K562 (cell line): Measurements from ENCODE around the gene BCAR3. TPM values are rescaled to one million over a fixed set of nuclear protein-coding genes. Genes with fewer than 3 reads are reported as not detected.

Experiments
- ATAC-seq: fragments of 200-7000 bp; cut with Tn5 transposase; 3 replicates; pipeline ENCODE4 v1.9.1; 2020; ENCODE audit warnings: moderate library complexity
- BruUV-seq: library from RNA; stranded (reverse); fragments of 400-500 nt; replicated peaks from 2 replicates; lab custom pipeline; 2021; lab: Mats Ljungman, UMichigan
- CTCF ChIA-PET: fragments of 300-600 bp; formaldehyde crosslinking; extraction: SDS; loops from one replicate; lab custom pipeline; 2021; ENCODE audit warnings: low intra/inter-chr PET ratio; lab: Yijun Ruan, JAX
- POLR2A ChIA-PET: fragments of 300-600, 350-650 bp; sonication (Branson Sonifier 250); formaldehyde crosslinking; extraction: SDS; loops from one replicate; lab custom pipeline; 2021; ENCODE audit warnings: antibody characterized with exemption, inconsistent platforms; lab: Yijun Ruan, JAX
- DNase-seq, 4 experiments: peaks; one replicate each; pipeline versions ENCODE4 v3.0.0 to v3.0.0-alpha.2; 2011 to 2018; ENCODE audit warnings: low spot score in 3 of 4, mixed read lengths in 3 of 4; ENCODE audit errors: extremely low read depth in 1 of 4
- FAIRE-seq: peaks from 2 replicates; lab custom pipeline; 2011; peaks lifted over from hg19 to GRCh38; lab: Jason Lieb, UNC
- H2AFZ ChIP-seq: 2 replicates; pipeline ENCODE4 v1.6.0; 2011; ENCODE audit warnings: low read depth, low read length, control low read depth, inconsistent platforms
- H3K27ac ChIP-seq: fragments of 200-600 bp; 3 replicates; pipeline ENCODE4 v1.8.0; 2011; ENCODE audit warnings: low read depth, mild to moderate bottlenecking, control low read depth, inconsistent platforms, low read length, moderate library complexity, mixed read lengths; ENCODE audit errors: extremely low read depth
- H3K27me3 ChIP-seq, 2 experiments: fragments of 300-600 bp in 1 of 2; 2 replicates in 1 of 2; 3 replicates in 1 of 2; pipeline versions ENCODE4 v1.6.0 to v1.8.0; 2011; ENCODE audit warnings: inconsistent platforms in 2 of 2, low read length in 2 of 2, mild to moderate bottlenecking in 1 of 2, mixed read lengths in 1 of 2, moderate library complexity in 1 of 2; ENCODE audit not compliant: control insufficient read depth in 2 of 2, insufficient read depth in 2 of 2
- H3K36me3 ChIP-seq: fragments of 300-600 bp; 3 replicates; pipeline ENCODE4 v1.8.0; 2011; ENCODE audit warnings: mild to moderate bottlenecking, low read length, inconsistent platforms; ENCODE audit not compliant: control insufficient read depth, insufficient read depth
- H3K4me1 ChIP-seq, 2 experiments: fragments of 200-600 bp in 1 of 2; replicated peaks in 1 of 2; 2 replicates in 1 of 2; 3 replicates in 1 of 2; pipeline versions ENCODE4 v1.5.1 to v1.8.0; 2011; ENCODE audit warnings: inconsistent platforms in 2 of 2, low read length in 2 of 2, mild to moderate bottlenecking in 1 of 2, mixed read lengths in 1 of 2, moderate library complexity in 1 of 2; ENCODE audit not compliant: control insufficient read depth in 2 of 2, insufficient read depth in 2 of 2
- H3K4me2 ChIP-seq: 2 replicates; pipeline ENCODE4 v1.6.1; 2011; ENCODE audit warnings: low read length, control low read depth, inconsistent platforms, mixed read lengths; ENCODE audit not compliant: insufficient read depth
- H3K4me3 ChIP-seq: fragments of 200-600 bp; sonication (generic), shearing (Covaris generic); 2 replicates; pipeline ENCODE4 v1.5.1; 2016; ENCODE audit warnings: control low read depth, inconsistent platforms
- H3K79me2 ChIP-seq: fragments of 200-600 bp; 3 replicates; pipeline ENCODE4 v1.8.0; 2011; ENCODE audit warnings: low read length, inconsistent platforms; ENCODE audit not compliant: control insufficient read depth, insufficient read depth
- H3K9ac ChIP-seq, 2 experiments: 2 replicates each; pipeline versions ENCODE4 v1.6.0 to v1.6.1; 2011; ENCODE audit warnings: low read depth in 2 of 2, low read length in 2 of 2, control low read depth in 1 of 2, inconsistent platforms in 1 of 2, mild to moderate bottlenecking in 1 of 2, mixed read lengths in 1 of 2; ENCODE audit not compliant: insufficient read depth in 1 of 2
- H3K9me1 ChIP-seq: one replicate; pipeline ENCODE4 v1.6.0; 2011; ENCODE audit warnings: inconsistent platforms, mild to moderate bottlenecking, low read length, moderate library complexity; ENCODE audit not compliant: control insufficient read depth, insufficient read depth
- H3K9me3 ChIP-seq: replicated peaks from 2 replicates; pipeline ENCODE4 v1.5.1; 2011; ENCODE audit warnings: low read depth, low read length, inconsistent platforms; ENCODE audit not compliant: control insufficient read depth, insufficient read depth
- H4K20me1 ChIP-seq: replicated peaks from 2 replicates; pipeline ENCODE4 v1.6.1; 2011; ENCODE audit warnings: low read length, inconsistent platforms, mixed read lengths; ENCODE audit not compliant: control insufficient read depth, insufficient read depth
- BACH1 ChIP-seq: fragments of 200-800 bp; sonication (Bioruptor generic); IDR thresholded peaks from 2 replicates; pipeline ENCODE4 v1.6.1; 2016; ENCODE audit warnings: missing genetic modification characterization, missing compliant biosample characterization
- KLF10 ChIP-seq: fragments of 250-450 bp; sonication (Bioruptor Pico); IDR thresholded peaks from 2 replicates; pipeline ENCODE4 v1.6.1; 2021; ENCODE audit warnings: matching md5 sums
- MAZ ChIP-seq, 2 experiments: fragments of 450-650 bp in 1 of 2; sonication (generic) in 1 of 2; formaldehyde crosslinking; IDR thresholded peaks in 1 of 2; conservative IDR thresholded peaks in 1 of 2; 2 replicates each; pipeline versions ENCODE4 v1.4.0 to v1.5.0; 2020; ENCODE audit warnings: mild to moderate bottlenecking in 1 of 2, missing genetic modification reagents in 1 of 2
- MEF2D ChIP-seq: conservative IDR thresholded peaks from 2 replicates; pipeline ENCODE4 v1.6.1; 2016; ENCODE audit warnings: low read depth, missing genetic modification characterization, missing compliant biosample characterization
- NR2C1 ChIP-seq, 2 experiments: fragments of 450-650 bp; IDR thresholded peaks; 2 replicates each; pipeline ENCODE4 v1.6.1; 2017; ENCODE audit warnings: mild to moderate bottlenecking in 2 of 2, antibody characterized with exemption in 1 of 2, inconsistent platforms in 1 of 2, missing compliant biosample characterization in 1 of 2, missing genetic modification characterization in 1 of 2
- RBM17 ChIP-seq: fragments of 200-400 bp; formaldehyde crosslinking; IDR thresholded peaks from 2 replicates; pipeline ENCODE4 v1.6.1; 2017; ENCODE audit warnings: low read depth, mild to moderate bottlenecking, low read length, borderline replicate concordance
- ZNF197 ChIP-seq: fragments of 200-800 bp; sonication (Bioruptor generic); IDR thresholded peaks from 2 replicates; pipeline ENCODE4 v1.6.1; 2016; ENCODE audit warnings: low read depth, missing genetic modification characterization, missing compliant biosample characterization
- WGBS: fragments of 100-300 bp; shearing (Covaris generic); methylation state at CpG from one replicate; pipeline ENCODE4 v1.1.6; 2016; ENCODE audit warnings: low coverage, mixed read lengths; ENCODE audit not compliant: insufficient coverage; ENCODE audit errors: missing lambda C conversion rate; 5-methylcytosine and 5-hydroxymethylcytosine counted together
- in situ Hi-C: fragments of 300-500 bp; cut with MboI; formaldehyde crosslinking; loops from 4 replicates; pipeline ENCODE4 v1.15.0; 2018; ENCODE audit warnings: inconsistent platforms, mixed read lengths
- intact Hi-C: fragments of 100-400 bp; cut with micrococcal nuclease; formaldehyde crosslinking; loops from 2 replicates; pipeline ENCODE4 v1.14.2; 2022
- polyA plus RNA-seq, 8 experiments: library from polyadenylated mRNA; depleted of rRNA in 4 of 8; stranded (reverse) in 5 of 8; unstranded in 3 of 8; fragments of >200 nt; fragmentation: Nextera tagmentation in 2 of 8; fragmentation: Illumina TruSeq in 1 of 8; extraction: Ambion mirVana in 2 of 8; extraction: Trizol in 1 of 8; gene quantifications; 2 replicates each; pipeline versions ENCODE4 v1.2.1 to v1.2.3, GENCODE V29; 2011 to 2014; ENCODE audit warnings: inconsistent platforms in 1 of 8, missing spikeins in 1 of 8
- total RNA-seq, 7 experiments: library from RNA; depleted of rRNA in 6 of 7; stranded (reverse); fragments of >200 nt in 6 of 7; fragmentation: Illumina TruSeq in 2 of 7; extraction: Trizol in 2 of 7; gene quantifications; 2 replicates each; pipeline versions ENCODE4 v1.2.1 to v1.2.3, GENCODE V29; 2011 to 2021; ENCODE audit warnings: low replicate concordance in 1 of 7
- TF ChIP-seq, protein P1 (sequence below): fragments of 250-450 bp; sonication (Bioruptor Pico); IDR thresholded peaks from 2 replicates; pipeline ENCODE4 v1.8.0; 2021; ENCODE audit warnings: borderline replicate concordance, mild to moderate bottlenecking, moderate library complexity; ENCODE audit not compliant: poor library complexity, severe bottlenecking

Gene BCAR3
- total and polyA plus RNA-seq, 9 of the 15 experiments (the other 6 are each of a cell fraction or from before 2014, with no cell fraction given), result 1.8 to 6.3 (median 3.8) TPM

GRCh38 chr1:93730621-93731020 is 49.0 kb upstream of the BCAR3 start:
- no peak for DNase-seq
- H4K20me1 ChIP-seq, result 0 out of 2 replicates have a peak, but pooled peaks cover 4% of the 10 kb centered on the region
- no peaks in the 10 kb centered on the region for H3K36me3 ChIP-seq
- H3K9me1 ChIP-seq, result no peaks in the 10 kb centered on the region
- no peaks in the 10 kb centered on the region for H3K79me2 ChIP-seq
- H2AFZ ChIP-seq, result no peak overlapping the region
- ATAC-seq, result no peak
- no peaks in the 10 kb centered on the region for H3K4me1 ChIP-seq
- no peak for FAIRE-seq
- BruUV-seq, result no TSS peak
- CTCF ChIA-PET, result no interaction called here
- no peaks in the 10 kb centered on the region for H3K9me3 ChIP-seq
- POLR2A ChIA-PET, result no interaction called here
- WGBS, result 7% methylated on average over 2 of the region's 2 CpGs
- H3K4me3 ChIP-seq, result no peak overlapping the region
- H3K4me2 ChIP-seq, result no peak overlapping the region
- H3K27ac ChIP-seq, result no peak overlapping the region
- no peak for TF ChIP-seq ZNF197 (CRISPR knock-in tag)
- no peak for TF ChIP-seq MAZ (CRISPR knock-in tag; conservative IDR thresholded peaks at IDR 0.05 in 1 of 2, IDR thresholded peaks at IDR 0.05 in 1 of 2)
- no peak for TF ChIP-seq NR2C1 (IDR thresholded peaks at IDR 0.05)
- no peak for TF ChIP-seq NR2C1 (tag; IDR thresholded peaks at IDR 0.05)
- TF ChIP-seq BACH1, result no peak
- no peak for TF ChIP-seq RBM17
- no peak for TF ChIP-seq MEF2D
- TF ChIP-seq, protein P1, sequence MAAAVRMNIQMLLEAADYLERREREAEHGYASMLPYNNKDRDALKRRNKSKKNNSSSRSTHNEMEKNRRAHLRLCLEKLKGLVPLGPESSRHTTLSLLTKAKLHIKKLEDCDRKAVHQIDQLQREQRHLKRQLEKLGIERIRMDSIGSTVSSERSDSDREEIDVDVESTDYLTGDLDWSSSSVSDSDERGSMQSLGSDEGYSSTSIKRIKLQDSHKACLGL (CRISPR knock-in tag), result no peak
- TF ChIP-seq KLF10 (CRISPR knock-in tag), result no peak
- in situ Hi-C loops (loop anchor here (10.0 kb wide), 1 partner anchor 96 kb away; no protein-coding TSS in a partner anchor), intact Hi-C loops (no loop called here)
- no peak overlapping the region for H3K9ac ChIP-seq
- peaks cover 14 to 28% of the 10 kb centered on the region in 2 experiments; a peak in 4 of 5 replicates for H3K27me3 ChIP-seq
